HG02759 (cell line): Measurements from ENCODE around the gene AURKA.
"Not testable (repeated sequence)": the region's sequence is repeated elsewhere in the genome, so short reads cannot be mapped to it uniquely, and the experiment has no call there.

Experiments
- ATAC-seq: cut with Tn5 transposase; IDR thresholded peaks from one replicate; pipeline ENCODE4 v1.9.1; 2021; ENCODE audit warnings: mild to moderate bottlenecking, moderate library complexity; ENCODE audit not compliant: unreplicated experiment

The AURKA gene

GRCh38 chr20:56360133-56360907, 31.7 kb downstream of the AURKA start:
- ATAC-seq = no peak

GRCh38 chr20:56359212-56360132, 32.5 kb downstream of the AURKA start:
- ATAC-seq = peak; percentile 29

GRCh38 chr20:56358600-56359211, 33.3 kb downstream of the AURKA start, which contains the start of gene FAM210B:
FAM210B (plus strand) TSS chr20:56358974; CDS start chr20:56359006, 32 bp downstream.
- ATAC-seq = peak; percentile 98

GRCh38 chr20:56358070-56358469, 33.9 kb downstream of the AURKA start:
- ATAC-seq = no peak

GRCh38 chr20:56353356-56353755, 38.7 kb downstream of the AURKA start:
- no peak for ATAC-seq

GRCh38 chr20:56352345-56353055, 39.5 kb downstream of the AURKA start:
- ATAC-seq = no peak

- no peak for ATAC-seq
These were observed 41.2 kb downstream of the AURKA start for GRCh38 chr20:56350842-56351241.

- no peak for ATAC-seq
These were observed 43.3 kb downstream of the AURKA start for GRCh38 chr20:56348746-56349145.

GRCh38 chr20:56348305-56348693, 43.7 kb downstream of the AURKA start:
- ATAC-seq = no peak

GRCh38 chr20:56347628-56348304, 44.2 kb downstream of the AURKA start:
- ATAC-seq = no peak

- ATAC-seq = no peak
These were observed 46.1 kb downstream of the AURKA start for GRCh38 chr20:56345911-56346310.

GRCh38 chr20:56343861-56344381, 48.1 kb downstream of the AURKA start:
- peak; percentile 89 for ATAC-seq

GRCh38 chr20:56342783-56343182, 49.2 kb downstream of the AURKA start:
- ATAC-seq = no peak

- not testable (repeated sequence) for ATAC-seq
These were observed 55.3 kb downstream of the AURKA start for GRCh38 chr20:56336709-56337108.

- ATAC-seq = no peak
These were observed 63.2 kb downstream of the AURKA start for GRCh38 chr20:56328861-56329260.

- ATAC-seq = no peak
These were observed 67.2 kb downstream of the AURKA start for GRCh38 chr20:56324806-56325205.

GRCh38 chr20:56323656-56324055, 68.4 kb downstream of the AURKA start:
- ATAC-seq = no peak

GRCh38 chr20:56323206-56323605, 68.8 kb downstream of the AURKA start:
- ATAC-seq = no peak

- no peak for ATAC-seq
These were observed 69.3 kb downstream of the AURKA start for GRCh38 chr20:56322681-56323080.
